GM18508 (cell line): ENCODE results near the gene RSBN1.
A peak's percentile ranks its signal among the peaks of the same experiment; 100 is the strongest.
"Not testable (repeated sequence)": the region's sequence is repeated elsewhere in the genome, so short reads cannot be mapped to it uniquely, and the experiment has no call there.

ENCODE experiments used
- ATAC-seq: cut with Tn5 transposase; IDR thresholded peaks from one replicate; pipeline ENCODE4 v1.9.1; 2021; ENCODE audit warnings: moderate number of reproducible peaks; ENCODE audit not compliant: insufficient read depth, unreplicated experiment

Gene RSBN1

GRCh38 chr1:113783254-113784103 is 28.8 kb downstream of the RSBN1 start:
- ATAC-seq = peak; percentile 68

- no peak for ATAC-seq
Observed at GRCh38 chr1:113782406-113782805, 29.9 kb downstream of the RSBN1 start.

DNA sequence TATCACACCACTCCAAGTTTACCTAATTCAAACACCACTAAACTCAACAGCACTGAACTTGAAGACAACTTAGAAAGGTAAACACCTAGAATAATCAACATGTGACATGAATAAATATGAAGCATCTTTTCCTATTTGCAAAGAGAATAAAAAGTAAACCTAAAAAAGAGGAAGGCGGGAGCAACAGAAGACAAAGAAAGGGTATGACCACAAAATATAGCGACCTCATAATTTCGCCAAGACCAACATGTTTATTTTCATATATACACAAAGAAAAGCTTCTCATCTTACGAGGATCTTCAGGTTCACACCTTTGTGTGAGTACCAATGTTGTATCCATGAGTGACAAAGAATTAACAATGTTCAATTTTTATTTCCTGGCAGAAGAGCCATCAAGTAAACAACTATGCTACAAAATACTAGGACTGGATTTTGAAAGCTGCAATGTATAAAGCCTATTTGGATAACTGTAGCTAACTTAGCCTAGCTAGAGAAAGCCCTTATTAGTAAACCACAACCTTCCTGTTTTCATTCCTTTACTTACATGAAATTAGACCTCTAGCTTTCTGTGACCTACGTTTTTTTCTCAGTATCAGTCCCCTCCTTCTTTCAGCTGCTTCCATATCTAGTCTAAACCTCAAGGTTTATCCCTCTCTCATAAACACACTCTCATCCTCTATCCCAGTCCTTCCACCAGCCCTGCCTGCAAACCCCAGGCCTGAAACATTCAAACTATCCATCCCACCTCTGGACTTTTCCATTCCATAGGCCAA is 31.7 kb downstream of the RSBN1 start:
- ATAC-seq = peak; percentile 40

DNA sequence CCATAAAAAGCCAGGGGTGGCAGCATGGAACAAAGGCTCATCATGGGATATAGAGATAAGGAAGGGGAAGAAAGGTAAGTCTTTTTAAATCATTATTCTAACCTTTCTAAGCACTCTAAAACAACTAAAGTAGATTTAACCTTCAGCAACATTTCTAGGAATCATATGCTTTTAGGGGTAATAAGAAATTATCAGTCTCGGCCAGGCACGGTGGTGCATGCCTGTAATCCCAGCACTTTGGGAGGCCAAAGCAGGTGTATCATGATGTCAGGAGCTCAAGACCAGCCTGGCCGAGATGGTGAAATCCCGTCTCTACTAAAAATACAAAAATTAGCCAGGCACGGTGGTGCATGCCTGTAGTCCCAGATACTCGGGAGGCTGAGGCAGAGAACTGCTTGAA is 32.7 kb downstream of the RSBN1 start:
- no peak for ATAC-seq

DNA sequence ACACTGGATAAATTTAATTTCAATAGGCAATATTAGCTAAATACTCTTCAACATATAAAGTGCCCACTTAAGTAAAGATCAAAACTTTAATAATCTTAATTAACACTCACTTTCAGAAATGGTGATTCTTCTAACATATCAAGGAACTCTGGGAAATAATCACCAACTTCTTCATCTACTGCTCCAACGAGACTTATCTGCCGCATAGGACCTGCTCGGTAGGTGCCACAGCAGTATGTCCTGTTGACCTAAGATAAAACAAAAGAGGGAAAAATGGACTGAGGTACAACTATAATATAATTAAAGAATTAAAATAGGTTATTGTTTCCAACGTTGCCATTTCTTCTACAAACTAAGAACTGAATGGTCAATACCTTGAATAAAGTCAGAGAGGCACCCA is 34.7 kb downstream of the RSBN1 start:
- ATAC-seq = no peak

DNA sequence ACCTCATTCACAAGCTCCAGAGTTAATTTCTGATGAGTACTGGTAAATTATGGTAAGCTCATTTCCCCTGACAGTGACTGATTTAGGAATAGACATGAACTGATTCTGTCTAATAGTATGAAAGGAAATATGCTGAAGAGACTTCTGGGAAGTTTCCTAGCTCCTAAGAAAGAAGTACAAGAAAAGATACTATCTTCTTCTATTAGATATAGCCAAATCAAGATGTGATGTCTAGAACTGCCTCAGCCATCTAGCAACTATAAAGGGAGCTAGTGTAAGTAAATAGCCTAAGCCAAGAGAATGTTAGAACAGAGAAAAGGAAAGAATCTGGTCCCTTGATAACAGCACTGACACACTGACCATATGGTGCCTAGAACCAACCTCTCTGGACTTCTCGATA is 42.2 kb downstream of the RSBN1 start:
- ATAC-seq = no peak

DNA sequence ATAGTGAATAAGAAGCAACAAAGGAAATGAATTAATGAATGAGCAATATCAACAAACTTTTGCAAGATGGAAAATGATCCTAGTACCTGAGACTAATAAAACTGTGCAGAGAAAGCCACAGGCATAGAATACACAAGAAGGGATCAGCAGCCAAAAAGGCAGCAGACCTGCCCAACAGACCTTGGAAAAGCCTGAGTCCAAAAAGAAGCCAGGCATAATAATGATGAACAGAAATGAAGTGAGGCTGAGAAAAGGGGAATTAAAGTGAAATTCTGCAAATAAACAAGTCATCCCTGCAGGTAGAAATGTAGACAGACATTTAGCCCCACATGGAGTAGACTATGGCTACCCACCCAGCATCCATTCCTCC is 42.7 kb downstream of the RSBN1 start:
- no peak for ATAC-seq

DNA sequence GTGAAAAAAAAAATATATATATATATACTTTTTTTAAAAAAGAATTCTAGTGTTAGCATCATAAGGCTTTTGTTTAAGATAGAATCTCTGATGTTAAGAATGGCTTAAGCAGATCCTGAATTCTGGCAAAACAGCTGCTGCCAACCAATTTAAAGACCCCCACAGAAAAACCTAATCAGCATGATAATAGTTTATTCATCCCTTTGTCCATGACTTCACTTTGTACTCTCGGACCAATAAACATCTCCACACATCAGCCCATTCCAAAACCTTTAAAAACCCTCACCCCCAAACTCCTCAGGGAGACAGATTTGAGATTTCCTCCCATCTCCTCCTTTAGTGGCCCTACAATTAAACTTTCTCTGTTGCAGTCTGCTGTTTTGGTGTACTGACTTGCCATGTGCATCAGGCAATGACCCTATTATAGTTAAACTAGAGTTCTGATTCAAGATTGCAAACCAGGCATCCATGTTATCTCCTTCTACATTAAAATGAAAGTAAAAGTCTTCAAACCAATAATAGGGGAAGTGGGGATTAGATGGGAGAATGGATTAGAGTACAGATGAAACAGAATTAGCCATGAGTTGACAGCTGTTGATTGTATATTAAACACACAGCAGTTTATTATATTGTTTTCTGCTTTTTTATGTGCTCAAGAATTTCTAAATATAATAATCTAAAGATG is 43.2 kb downstream of the RSBN1 start:
- ATAC-seq = no peak

DNA sequence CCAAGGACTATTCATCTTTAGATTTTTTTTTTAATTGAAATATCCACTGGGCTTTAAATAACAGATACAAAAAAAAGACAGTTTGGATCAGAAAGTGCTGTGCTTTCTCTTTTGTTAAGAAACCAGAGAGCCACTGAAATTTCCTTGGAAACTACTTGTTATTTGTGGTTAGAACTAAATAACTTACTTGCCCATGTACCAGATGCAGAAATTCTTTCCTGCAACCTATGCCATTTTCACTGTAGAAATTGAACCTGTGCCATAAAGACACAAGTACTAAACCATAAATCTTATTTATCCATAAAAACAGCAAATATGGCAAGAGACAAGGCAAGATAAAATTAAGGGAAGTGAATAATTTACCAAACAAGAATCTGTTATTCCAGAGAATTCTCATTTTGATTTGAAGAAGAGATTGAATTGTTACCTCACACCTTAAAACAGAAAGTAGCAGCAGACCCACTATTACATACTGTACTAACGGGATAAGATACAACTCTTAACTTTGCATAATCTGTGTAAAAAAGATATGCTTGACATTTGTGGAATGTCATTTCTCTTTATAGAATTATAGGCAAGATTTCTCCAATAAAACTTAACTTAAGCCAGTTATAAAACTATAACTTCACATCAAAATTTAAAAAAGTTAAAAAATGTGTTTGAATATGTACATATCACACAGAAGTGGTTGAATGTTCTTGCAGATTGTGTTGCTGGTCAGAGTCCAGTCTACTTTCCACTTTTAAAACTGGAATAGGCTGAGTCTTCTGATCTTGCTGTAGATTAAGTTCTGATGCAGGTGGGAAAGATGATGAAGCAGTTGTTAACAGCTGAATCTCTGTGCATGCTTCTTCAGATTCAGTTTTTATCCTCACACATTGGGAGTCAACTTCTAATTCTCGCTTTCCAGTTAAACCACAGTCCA is 46.7 kb downstream of the RSBN1 start:
- no peak for ATAC-seq

DNA sequence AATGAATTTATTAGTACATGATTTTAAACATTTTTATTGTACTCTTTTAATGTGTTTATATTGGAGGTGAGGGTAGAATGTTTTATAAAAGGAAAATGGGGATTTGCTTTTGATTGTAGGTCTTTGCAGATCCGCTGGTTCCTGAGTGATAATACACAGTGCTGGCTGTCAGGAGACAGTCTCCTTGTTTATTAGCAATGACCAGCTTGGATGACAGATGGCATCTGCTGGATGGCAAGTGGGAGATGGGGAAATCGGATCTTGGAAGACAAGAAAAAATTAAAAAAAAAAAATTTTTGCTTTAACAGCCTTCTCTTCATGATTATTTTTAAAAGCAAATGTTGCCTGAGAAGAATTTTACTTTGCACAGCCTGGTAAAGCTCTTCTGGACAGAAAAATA is 48.6 kb downstream of the RSBN1 start:
- ATAC-seq = no peak

DNA sequence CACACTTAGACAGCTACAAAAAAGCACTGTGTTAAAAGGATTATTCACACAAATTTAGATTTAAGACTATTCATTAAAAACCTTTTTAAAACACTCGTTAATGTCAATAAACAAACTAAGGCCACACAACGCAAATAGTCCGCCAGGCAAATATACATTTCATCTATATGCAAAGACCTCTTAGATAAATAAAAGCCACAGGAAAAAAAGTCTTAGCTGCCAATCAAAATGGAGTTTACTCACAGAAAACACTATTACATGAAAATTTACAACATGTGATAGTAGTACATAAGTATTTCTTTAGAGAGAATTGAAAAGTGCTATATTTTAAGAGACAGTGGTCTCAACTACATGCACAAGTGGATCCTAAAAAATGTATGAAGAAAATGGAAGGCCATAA is 50.3 kb downstream of the RSBN1 start:
- no peak for ATAC-seq

DNA sequence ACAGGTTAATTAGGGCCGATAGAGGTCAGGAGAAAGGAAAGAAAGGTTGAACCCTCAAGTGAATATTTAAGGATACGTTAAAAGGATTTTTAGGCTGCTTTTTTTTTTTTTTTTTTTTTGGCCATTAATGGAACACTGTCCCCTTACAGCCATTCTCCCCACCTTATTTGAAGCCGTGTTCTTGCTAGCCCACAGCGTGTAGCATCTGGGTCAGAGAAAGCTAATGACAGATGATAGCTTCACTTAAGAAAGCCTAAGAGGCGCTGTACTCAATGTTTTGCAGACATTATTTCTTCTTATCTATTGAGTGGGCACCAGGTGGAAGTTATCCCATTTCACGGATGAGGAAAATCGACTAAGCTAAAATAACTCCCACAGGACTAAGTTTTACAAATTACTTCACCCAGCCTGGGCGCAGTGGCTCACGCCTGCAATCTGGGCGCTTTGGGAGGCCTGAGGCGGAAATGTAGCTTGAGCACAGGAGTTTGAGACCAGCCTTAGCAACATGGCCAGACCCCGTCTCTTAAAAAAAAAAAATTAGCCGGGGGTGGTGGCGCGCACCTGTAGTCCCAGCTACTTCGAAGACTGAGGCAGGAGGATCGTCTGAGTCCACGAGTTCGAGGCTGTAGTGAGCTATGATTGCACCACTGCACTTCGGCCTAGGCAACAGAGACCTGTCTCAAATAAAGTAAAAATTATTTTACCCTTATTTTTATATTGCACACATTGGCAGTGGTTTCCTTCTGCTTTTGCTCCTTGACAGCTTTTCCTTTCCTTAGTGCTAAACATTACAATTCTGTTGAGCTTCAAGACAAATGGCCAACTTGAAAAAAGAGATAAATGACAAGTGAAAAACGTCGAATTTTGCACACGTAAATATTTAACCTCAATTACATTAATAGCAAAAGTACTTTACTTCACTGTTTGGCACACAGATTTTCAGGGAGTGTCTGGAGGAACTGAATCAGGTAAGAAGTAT is 51.9 kb downstream of the RSBN1 start:
- no peak for ATAC-seq

- peak; percentile 55 for ATAC-seq
Observed at GRCh38 chr1:113759333-113760101, 52.8 kb downstream of the RSBN1 start, which contains the start of gene PHTF1. Gene PHTF1, minus strand, starts transcription at chr1:113759486. Its CDS starts 783 bp downstream, at chr1:113758703.

GRCh38 chr1:113758631-113759332 is 53.5 kb downstream of the RSBN1 start:
- peak; percentile 39 for ATAC-seq

GRCh38 chr1:113756461-113756860 is 55.8 kb downstream of the RSBN1 start:
- ATAC-seq = no peak

DNA sequence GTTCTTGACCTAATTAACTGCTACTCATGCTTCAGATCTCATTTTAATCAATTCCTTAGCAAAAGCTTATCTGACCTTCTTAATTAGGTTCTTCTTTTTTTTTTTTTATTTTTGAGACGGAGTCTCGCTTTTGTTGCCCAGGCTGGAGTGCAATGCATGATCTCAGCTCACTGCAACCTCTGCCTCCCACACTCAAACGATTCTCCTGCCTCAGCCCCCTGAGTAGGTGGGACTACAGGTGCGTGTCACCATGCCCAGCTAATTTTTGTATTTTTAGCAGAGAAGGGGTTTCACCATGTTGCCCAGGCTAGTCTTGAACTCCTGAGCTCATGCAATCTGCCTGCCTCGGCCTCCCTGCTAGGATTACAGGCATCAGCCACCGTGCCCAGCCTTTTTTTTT is 58.9 kb downstream of the RSBN1 start:
- ATAC-seq = not testable (repeated sequence)

- ATAC-seq = no peak
Observed at GRCh38 chr1:113751516-113751915, 60.8 kb downstream of the RSBN1 start.
